Right lobe of liver (tissue), 6 donors: ENCODE data around the gene CHRNB1. TPM values are rescaled to one million over a fixed set of nuclear protein-coding genes. Genes with fewer than 3 reads are reported as not detected.

Experiments
- ATAC-seq, 4 donors: fragments of 200-7000 bp; cut with Tn5 transposase; one replicate each; pipeline ENCODE4 v1.9.1; 2020; ENCODE audit warnings: mild to moderate bottlenecking in 4 of 4, moderate library complexity in 4 of 4
- DNase-seq, 3 donors: peaks; one replicate each; pipeline ENCODE4 v3.0.0-alpha.2; 2020
- H3K27ac ChIP-seq, 3 donors: fragments of 200-600 bp; one replicate each; pipeline ENCODE4 v1.8.0; 2022
- H3K27me3 ChIP-seq, 2 donors: fragments of 200-600 bp; one replicate each; pipeline ENCODE4 v1.8.0; 2022
- H3K36me3 ChIP-seq, 4 donors: fragments of 200-600 bp; sonication (generic) in 1 of 4; one replicate each; pipeline versions ENCODE4 v1.5.1 to v1.8.0; 2017 to 2022; ENCODE audit warnings: control low read depth in 1 of 4
- H3K4me1 ChIP-seq, 4 donors: fragments of 200-600 bp; sonication (generic) in 1 of 4; one replicate each; pipeline versions ENCODE4 v1.5.1 to v1.8.0; 2017 to 2022; ENCODE audit warnings: control low read depth in 1 of 4
- H3K4me3 ChIP-seq, 3 donors: fragments of 200-600 bp; one replicate each; pipeline ENCODE4 v1.8.0; 2022
- H3K9me3 ChIP-seq, 4 donors: fragments of 200-600 bp; sonication (generic) in 1 of 4; one replicate each; pipeline versions ENCODE4 v1.5.1 to v1.8.0; 2017 to 2022; ENCODE audit warnings: control low read depth in 1 of 4
- POLR2A ChIP-seq: fragments of 450-650 bp; IDR thresholded peaks from one replicate; pipeline ENCODE4 v1.6.1; 2017; ENCODE audit warnings: antibody characterized with exemption, mild to moderate bottlenecking
- WGBS: methylation state at CpG from one replicate; pipeline ENCODE4 v1.1.6; 2018; ENCODE audit warnings: low coverage, low lambda C conversion rate; ENCODE audit not compliant: insufficient coverage; ENCODE audit errors: missing lambda C conversion rate; 5-methylcytosine and 5-hydroxymethylcytosine counted together
- intact Hi-C, 2 donors: fragments of 100-400 bp; cut with DNase I; formaldehyde crosslinking; loops; one replicate each; pipeline versions ENCODE4 v1.11.2 to v1.14.1; 2022
- total RNA-seq, 6 experiments: library from RNA; depleted of rRNA in 2 of 6; stranded (reverse); fragments of >200 nt in 2 of 6; fragmentation: NEBNext Ultra II Directional in 3 of 6; extraction: Animal tissue kit (Norgen Biotek cat#: 25700) in 3 of 6; gene quantifications; one replicate each; pipeline versions ENCODE4 v1.1.0 to v1.2.4, GENCODE V29; 2016 to 2023
- TF ChIP-seq, protein P1 (sequence below), 4 donors: fragments of 200-600 bp in 3 of 4; fragments of 450-650 bp in 1 of 4; IDR thresholded peaks; one replicate each; pipeline versions ENCODE4 v1.5.1 to v1.8.0; 2016 to 2022; ENCODE audit warnings: antibody characterized with exemption in 4 of 4, mild to moderate bottlenecking in 2 of 4
- donor health status: DM: no; HTN: yes; CAD: no.
- donor health status: DM: no; HTN: no; CAD: no.
- donor health status: DM: no; HTN: no; CAD: no.
- donor health status: DM: no; HTN: yes; CAD: no.
- donor health status: DM: no; HTN: yes; CAD: no.

The CHRNB1 gene
- total RNA-seq, 6 experiments from 2014 or later, result 6.0 to 12.3 (median 8.2) TPM

DNA sequence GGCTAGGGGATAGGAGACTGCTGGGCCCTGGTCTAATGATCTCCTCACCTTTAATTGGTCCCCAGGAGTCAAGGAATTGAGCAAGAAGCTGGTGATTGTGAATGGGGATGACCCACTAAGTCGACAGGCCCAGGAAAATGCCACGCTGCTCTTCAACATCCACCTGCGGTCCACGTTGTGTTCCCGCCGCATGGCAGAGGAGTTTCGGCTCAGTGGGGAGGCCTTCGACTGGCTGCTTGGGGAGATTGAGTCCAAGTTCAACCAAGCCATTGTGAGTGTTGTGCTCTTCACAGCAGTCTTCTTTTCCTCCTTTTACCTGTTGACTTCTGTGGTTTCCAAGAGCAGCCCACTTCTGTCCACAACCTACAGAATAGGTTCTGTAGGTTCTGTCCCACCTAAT is 58.7 kb downstream of the CHRNB1 start:
- Histone ChIP-seq H3K27me3 (no peaks in the 10 kb centered on the region), H3K4me3 (no peak overlapping the region), H3K36me3 (peaks cover 21 to 97% (median 67%) of the 10 kb centered on the region in 4 donors), H3K4me1 (no peaks in the 10 kb centered on the region), H3K9me3 (no peaks in the 10 kb centered on the region), H3K27ac (no peak overlapping the region)
- intact Hi-C loops, result no loop called here
- DNase-seq, result no peak
- ATAC-seq, result no peak
- TF ChIP-seq, protein P1, sequence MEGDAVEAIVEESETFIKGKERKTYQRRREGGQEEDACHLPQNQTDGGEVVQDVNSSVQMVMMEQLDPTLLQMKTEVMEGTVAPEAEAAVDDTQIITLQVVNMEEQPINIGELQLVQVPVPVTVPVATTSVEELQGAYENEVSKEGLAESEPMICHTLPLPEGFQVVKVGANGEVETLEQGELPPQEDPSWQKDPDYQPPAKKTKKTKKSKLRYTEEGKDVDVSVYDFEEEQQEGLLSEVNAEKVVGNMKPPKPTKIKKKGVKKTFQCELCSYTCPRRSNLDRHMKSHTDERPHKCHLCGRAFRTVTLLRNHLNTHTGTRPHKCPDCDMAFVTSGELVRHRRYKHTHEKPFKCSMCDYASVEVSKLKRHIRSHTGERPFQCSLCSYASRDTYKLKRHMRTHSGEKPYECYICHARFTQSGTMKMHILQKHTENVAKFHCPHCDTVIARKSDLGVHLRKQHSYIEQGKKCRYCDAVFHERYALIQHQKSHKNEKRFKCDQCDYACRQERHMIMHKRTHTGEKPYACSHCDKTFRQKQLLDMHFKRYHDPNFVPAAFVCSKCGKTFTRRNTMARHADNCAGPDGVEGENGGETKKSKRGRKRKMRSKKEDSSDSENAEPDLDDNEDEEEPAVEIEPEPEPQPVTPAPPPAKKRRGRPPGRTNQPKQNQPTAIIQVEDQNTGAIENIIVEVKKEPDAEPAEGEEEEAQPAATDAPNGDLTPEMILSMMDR (IDR thresholded peaks at IDR 0.05), result no peak
- TF ChIP-seq POLR2A, result no peak
- WGBS, result 100% methylated on average over 4 of the region's 8 CpGs

Other genes with a start within 250 kb of the CHRNB1 start
- 1 to 10 TPM; 3.0 to 6.4 (median 4.1) TPM for gene DLG4, start 225.2 kb upstream of the CHRNB1 start, total RNA-seq
- 1,000 to 10,000 TPM in 3 of 6 experiments, 100 to 1,000 TPM in 3; 640 to 1,849 (median 1,071) TPM for gene ACADVL, start 225.1 kb upstream of the CHRNB1 start, total RNA-seq
- gene DVL2, start 210.5 kb upstream of the CHRNB1 start, total RNA-seq, result 10 to 100 TPM in 4 of 6 experiments, 1 to 10 TPM in 2; 9.6 to 13.5 (median 12.8) TPM
- gene PHF23, start 205.6 kb upstream of the CHRNB1 start, total RNA-seq, result 10 to 100 TPM; 16.0 to 24.3 (median 18.2) TPM
- 100 to 1,000 TPM; 238 to 330 (median 244) TPM for gene GABARAP, start 202.6 kb upstream of the CHRNB1 start, total RNA-seq
- gene CTDNEP1, start 193.3 kb upstream of the CHRNB1 start, total RNA-seq, result 10 to 100 TPM; 25.9 to 34.6 (median 31.9) TPM
- gene ELP5, start 192.8 kb upstream of the CHRNB1 start, total RNA-seq, result 10 to 100 TPM; 14.2 to 29.6 (median 22.9) TPM
- 100 to 1,000 TPM in 1 of 6 experiments, 10 to 100 TPM in 4, 1 to 10 TPM in 1; 9.6 to 114 (median 23.3) TPM for gene CLDN7, start 182.6 kb upstream of the CHRNB1 start, total RNA-seq
- 1 to 10 TPM in 4 of 6 experiments, under 1 TPM in 2; 0.66 to 2.1 (median 1.4) TPM for gene SLC2A4, start 163.3 kb upstream of the CHRNB1 start, total RNA-seq
- 1 to 10 TPM in 2 of 6 experiments, under 1 TPM in 4; 0.27 to 1.7 (median 0.90) TPM for gene YBX2, start 150.4 kb upstream of the CHRNB1 start, total RNA-seq
- gene EIF5A, start 137.4 kb upstream of the CHRNB1 start, total RNA-seq, result 100 to 1,000 TPM; 222 to 299 (median 238) TPM
- 10 to 100 TPM; 22.0 to 48.1 (median 23.2) TPM for gene GPS2, start 129.7 kb upstream of the CHRNB1 start, total RNA-seq
- gene NEURL4, start 115.7 kb upstream of the CHRNB1 start, total RNA-seq, result 10 to 100 TPM in 4 of 6 experiments, 1 to 10 TPM in 2; 4.2 to 22.1 (median 10.8) TPM
- 1 to 10 TPM; 1.6 to 6.8 (median 2.7) TPM for gene ACAP1, start 108.5 kb upstream of the CHRNB1 start, total RNA-seq
- gene KCTD11, start 92.9 kb upstream of the CHRNB1 start, total RNA-seq, result 1 to 10 TPM; 2.2 to 4.4 (median 2.9) TPM
- gene TMEM95, start 89.9 kb upstream of the CHRNB1 start, total RNA-seq, result not detected
- 1 to 10 TPM; 2.9 to 5.1 (median 4.0) TPM for gene TNK1, start 64.0 kb upstream of the CHRNB1 start, total RNA-seq
- gene PLSCR3, start 50.5 kb upstream of the CHRNB1 start, total RNA-seq, result 1 to 10 TPM; 5.5 to 8.9 (median 6.4) TPM
- 10 to 100 TPM; 56.4 to 95.4 (median 68.9) TPM for gene TMEM256, start 41.0 kb upstream of the CHRNB1 start, total RNA-seq
- gene NLGN2, start 37.2 kb upstream of the CHRNB1 start, total RNA-seq, result 1 to 10 TPM; 1.3 to 5.3 (median 3.0) TPM
- not detected for gene SPEM1, start 24.7 kb upstream of the CHRNB1 start, total RNA-seq
- not detected for gene SPEM2, start 19.4 kb upstream of the CHRNB1 start, total RNA-seq
- not detected for gene SPEM3, start 16.2 kb upstream of the CHRNB1 start, total RNA-seq
- gene TMEM102, start 9.6 kb upstream of the CHRNB1 start, total RNA-seq, result 1 to 10 TPM; 2.3 to 8.4 (median 4.0) TPM
- under 1 TPM in 5 of 6 experiments, not detected in 1; 0.37 to 0.84 (median 0.68) TPM for gene FGF11, start 5.5 kb upstream of the CHRNB1 start, total RNA-seq
- 10 to 100 TPM in 1 of 6 experiments, 1 to 10 TPM in 5; 5.7 to 10.5 (median 7.9) TPM for gene ZBTB4, start 34.6 kb downstream of the CHRNB1 start, total RNA-seq
- gene SLC35G6, start 36.4 kb downstream of the CHRNB1 start, total RNA-seq, result not detected
- 10 to 100 TPM; 36.1 to 49.9 (median 46.0) TPM for gene POLR2A, start 39.3 kb downstream of the CHRNB1 start, total RNA-seq
- gene TNFSF12, start 104.0 kb downstream of the CHRNB1 start, total RNA-seq, result 10 to 100 TPM in 4 of 6 experiments, 1 to 10 TPM in 2; 6.1 to 14.7 (median 11.4) TPM
- 10 to 100 TPM in 2 of 6 experiments, 1 to 10 TPM in 4; 4.3 to 13.0 (median 6.2) TPM for gene TNFSF13, start 113.7 kb downstream of the CHRNB1 start, total RNA-seq
- gene SENP3, start 116.9 kb downstream of the CHRNB1 start, total RNA-seq, result 10 to 100 TPM; 12.3 to 33.9 (median 15.1) TPM
- 100 to 1,000 TPM in 1 of 6 experiments, 10 to 100 TPM in 5; 31.6 to 179 (median 51.1) TPM for gene CD68, start 134.6 kb downstream of the CHRNB1 start, total RNA-seq
- gene MPDU1, start 138.8 kb downstream of the CHRNB1 start, total RNA-seq, result 100 to 1,000 TPM in 2 of 6 experiments, 10 to 100 TPM in 4; 54.2 to 199 (median 63.3) TPM
- gene SOX15, start 145.0 kb downstream of the CHRNB1 start, total RNA-seq, result not detected
- 10 to 100 TPM; 14.3 to 23.2 (median 16.7) TPM for gene FXR2, start 169.8 kb downstream of the CHRNB1 start, total RNA-seq
- 100 to 1,000 TPM in 5 of 6 experiments, 10 to 100 TPM in 1; 99.3 to 187 (median 120) TPM for gene SAT2, start 182.8 kb downstream of the CHRNB1 start, total RNA-seq
- 10 to 100 TPM in 5 of 6 experiments, 1 to 10 TPM in 1; 2.4 to 70.2 (median 15.4) TPM for gene SHBG, start 185.1 kb downstream of the CHRNB1 start, total RNA-seq
- gene ATP1B2, start 205.9 kb downstream of the CHRNB1 start, total RNA-seq, result 1 to 10 TPM in 3 of 6 experiments, under 1 TPM in 3; 0.43 to 1.7 (median 0.91) TPM
- 10 to 100 TPM; 12.9 to 30.0 (median 23.0) TPM for gene TP53, start 242.4 kb downstream of the CHRNB1 start, total RNA-seq
- gene WRAP53, start 243.4 kb downstream of the CHRNB1 start, total RNA-seq, result 1 to 10 TPM; 1.9 to 3.8 (median 3.0) TPM